NCI-H345 (cell line): Measurements from ENCODE around the gene DENND2C.
A peak's percentile ranks its signal among the peaks of the same experiment; 100 is the strongest.

Source experiments
- DNase-seq: peaks from one replicate; lab custom pipeline; 2025; lab: John Stamatoyannopoulos, UW

The DENND2C gene

GRCh38 chr1:114676115-114676514, 6.3 kb upstream of the DENND2C start:
- no peak for DNase-seq

GRCh38 chr1:114671939-114672275, 2.1 kb upstream of the DENND2C start:
- DNase-seq, result no peak

GRCh38 chr1:114671011-114671938, 1.4 kb upstream of the DENND2C start:
- no peak for DNase-seq

DNA sequence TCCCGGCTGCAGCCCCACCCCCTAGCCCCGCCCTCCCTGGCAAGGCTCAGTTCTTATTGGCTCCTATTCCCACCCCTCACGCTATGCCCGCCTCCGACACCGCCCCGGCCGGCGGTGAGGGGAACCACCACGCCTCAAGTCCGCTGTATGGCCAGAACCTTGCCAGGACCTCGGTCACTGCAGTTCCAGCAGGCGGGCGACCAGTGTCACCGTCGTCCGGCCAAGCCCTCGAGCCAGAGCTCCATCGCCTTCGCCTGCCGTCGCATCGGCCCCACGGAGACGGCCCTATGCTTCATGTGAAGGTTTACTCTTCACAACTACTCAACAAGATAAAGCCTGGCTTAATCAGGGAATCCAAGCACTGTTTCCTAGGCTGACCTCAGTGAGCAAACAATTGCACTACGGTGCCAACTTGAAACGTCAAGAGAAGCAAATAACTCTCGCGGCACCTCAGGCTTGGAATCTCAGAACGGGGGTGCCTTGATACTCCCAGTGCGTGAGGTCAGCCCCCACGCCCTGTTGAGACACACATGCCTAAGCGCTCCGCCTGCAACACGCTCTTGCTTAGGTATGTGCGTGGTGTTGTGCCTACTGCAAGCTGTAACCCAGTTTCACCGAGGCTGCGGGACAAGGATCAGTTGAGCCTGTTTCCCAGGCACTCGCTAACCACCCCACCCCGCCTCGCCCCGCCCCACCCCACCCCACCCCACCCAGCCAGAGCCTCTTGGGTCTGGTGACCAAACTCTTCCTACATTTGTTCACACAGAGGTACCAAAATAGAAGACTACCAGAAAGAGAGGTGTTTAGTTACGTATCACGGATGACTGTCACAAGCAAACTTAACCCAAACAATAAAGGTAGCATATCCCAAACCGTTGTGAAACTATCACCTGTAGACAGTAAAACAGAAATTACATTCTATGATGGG, 498 bp upstream of the DENND2C start:
- peak; percentile 84 for DNase-seq

- no peak for DNase-seq
Measured at GRCh38 chr1:114668784-114669561, 876 bp downstream of the DENND2C start.

- DNase-seq, result no peak
Measured at GRCh38 chr1:114668373-114668772, 1.5 kb downstream of the DENND2C start.

DNA sequence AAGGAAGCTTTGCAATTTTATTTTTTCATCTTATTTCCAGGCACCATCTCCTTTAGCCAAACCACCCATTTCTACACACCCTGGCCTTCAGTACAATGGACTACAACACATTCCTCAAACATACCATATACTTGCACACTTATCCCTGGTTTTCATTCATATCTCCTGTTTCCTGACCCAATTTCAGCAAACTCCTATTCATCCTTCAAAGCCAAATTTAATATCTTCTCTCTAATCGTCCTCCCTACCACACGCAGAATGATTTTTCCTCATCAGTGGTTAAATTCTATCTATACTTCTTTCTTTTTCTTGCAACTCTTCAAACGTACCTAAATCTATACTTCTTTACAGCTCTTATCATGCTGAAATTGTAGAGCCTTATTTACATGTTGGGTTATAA, 2.9 kb downstream of the DENND2C start:
- no peak for DNase-seq

GRCh38 chr1:114660238-114660637, 9.6 kb downstream of the DENND2C start:
- DNase-seq, result no peak

DNA sequence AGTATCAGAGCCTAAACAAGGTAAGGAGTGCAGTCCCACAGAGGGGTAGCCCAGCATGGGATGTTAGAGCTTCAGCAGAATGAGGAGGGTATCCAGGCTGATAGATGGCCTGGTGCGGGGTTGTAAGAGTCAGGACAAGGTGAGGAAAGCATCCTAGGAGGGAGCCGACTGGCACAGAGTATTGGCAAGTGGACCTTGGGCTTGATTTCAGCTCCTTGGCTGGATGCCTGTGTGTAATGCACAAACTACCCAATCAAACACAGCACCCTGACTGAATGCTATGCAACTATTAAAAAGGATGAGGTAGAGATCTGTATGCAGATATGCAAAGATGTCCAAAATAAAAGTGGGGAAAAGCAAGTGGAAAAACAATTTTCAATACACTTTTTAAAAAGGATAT, 18.0 kb downstream of the DENND2C start:
- DNase-seq, result no peak

- no peak for DNase-seq
Measured at GRCh38 chr1:114648503-114648902, 21.3 kb downstream of the DENND2C start.

DNA sequence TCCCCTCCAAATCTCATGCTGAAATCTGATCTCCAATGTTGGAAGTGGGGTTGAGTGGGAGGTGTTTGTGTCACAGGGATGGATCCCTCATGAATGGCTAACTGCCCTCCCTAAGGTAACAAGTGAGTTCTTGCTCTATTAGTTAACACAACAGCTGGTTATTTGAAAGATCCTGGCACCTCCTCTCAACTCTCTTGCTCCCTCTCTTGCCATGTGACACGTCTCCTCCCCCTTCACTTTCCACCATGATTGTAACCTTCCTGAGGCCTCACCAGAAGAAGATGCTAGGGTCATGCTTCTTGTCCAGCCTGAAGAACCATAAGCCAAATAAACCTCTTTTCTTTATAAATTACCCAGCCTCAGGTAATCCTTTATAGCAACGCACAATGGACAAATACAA, 28.5 kb downstream of the DENND2C start:
- DNase-seq, result no peak

DNA sequence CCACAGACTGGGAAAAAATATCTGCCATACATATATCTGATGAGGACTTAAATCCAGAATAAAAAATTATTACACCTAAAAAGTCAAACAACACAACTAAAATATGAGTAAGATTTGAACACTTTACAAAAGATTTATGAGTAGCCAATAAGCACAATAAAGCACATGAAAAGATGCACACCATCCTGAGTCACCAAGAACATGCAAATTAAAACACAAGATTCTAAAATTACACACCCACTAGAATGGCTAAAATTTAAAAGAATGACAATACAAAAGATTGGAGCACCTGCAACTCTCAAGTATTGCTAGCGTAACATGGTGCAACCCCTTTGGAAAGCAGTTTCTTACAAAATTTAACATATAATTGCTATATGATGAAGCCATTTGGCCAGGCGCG, 30.9 kb downstream of the DENND2C start:
- DNase-seq, result no peak

- DNase-seq, result no peak
Measured at GRCh38 chr1:114632427-114632826, 37.4 kb downstream of the DENND2C start.

GRCh38 chr1:114627107-114627506, 42.7 kb downstream of the DENND2C start:
- DNase-seq, result no peak

DNA sequence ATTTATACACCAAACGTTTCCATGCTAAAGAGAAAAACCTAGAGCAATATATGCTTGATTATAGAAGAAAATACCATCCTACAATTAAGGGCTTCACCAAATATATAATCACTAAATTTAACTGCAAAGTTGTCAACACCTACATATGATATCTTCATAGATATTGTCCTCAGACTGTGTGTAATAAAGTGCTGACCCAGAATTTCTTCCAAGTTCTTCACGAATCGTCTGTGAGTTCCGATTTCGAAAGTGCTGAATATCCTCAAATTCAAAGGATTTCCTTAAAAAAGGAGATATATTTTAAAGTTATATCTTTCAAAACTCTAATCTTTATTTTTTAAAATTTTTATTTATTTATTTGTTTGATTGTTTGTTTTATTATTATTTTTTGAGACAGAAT, 46.5 kb downstream of the DENND2C start:
- no peak for DNase-seq

DNA sequence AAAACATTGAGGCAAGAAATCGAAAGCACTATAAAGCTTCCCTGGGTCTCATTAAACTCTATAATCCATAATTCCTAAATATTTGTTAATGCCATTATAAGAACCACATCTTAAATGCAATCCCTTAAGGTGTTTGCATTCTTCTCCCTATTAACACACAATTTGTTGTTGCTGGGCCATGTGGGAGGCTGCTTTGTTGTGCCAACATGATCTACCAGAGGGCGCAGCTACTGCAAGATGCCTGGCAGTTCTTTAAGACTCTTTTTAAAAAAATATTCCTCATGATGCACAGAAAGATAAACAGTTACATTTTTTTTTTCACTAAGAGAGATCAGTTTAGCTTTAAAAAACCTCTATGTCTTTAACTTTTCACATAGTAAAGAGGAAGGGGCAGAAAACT, 49.4 kb downstream of the DENND2C start:
- DNase-seq, result no peak

GRCh38 chr1:114618606-114619005, 51.2 kb downstream of the DENND2C start:
- no peak for DNase-seq

DNA sequence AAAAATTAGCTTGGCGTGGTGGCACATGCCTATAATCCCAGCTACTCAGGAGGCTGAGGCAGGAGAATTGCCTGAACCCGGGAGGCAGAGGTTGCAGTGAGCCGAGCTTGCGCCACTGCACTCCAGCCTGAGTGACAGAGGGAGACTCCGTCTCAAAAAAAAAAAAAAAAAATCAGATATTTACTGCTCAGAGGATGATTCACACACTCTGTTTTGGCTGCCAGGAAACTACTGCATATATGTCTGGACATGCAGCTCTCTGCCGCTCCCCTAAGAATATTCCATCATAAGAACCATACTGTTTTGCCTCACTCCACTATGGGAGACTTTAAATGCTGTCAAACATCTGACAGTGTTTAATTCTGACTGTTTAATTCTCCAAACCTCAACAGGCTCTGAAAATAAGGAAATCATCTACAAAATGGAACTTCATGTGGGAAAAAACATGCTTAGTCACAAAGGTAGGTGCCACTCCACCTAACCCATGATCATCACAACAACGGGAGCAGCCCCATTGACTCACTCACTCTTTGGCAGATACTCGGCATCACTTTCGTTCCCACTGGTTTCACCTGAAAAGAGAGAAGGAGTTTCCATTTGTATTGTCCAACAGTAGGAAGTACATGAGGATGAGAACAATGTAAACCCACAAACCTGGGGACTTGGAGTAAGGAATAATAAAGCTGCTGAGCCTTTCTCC, 59.2 kb downstream of the DENND2C start:
- DNase-seq, result peak; percentile 4

GRCh38 chr1:114609826-114610225, 60.0 kb downstream of the DENND2C start:
- DNase-seq, result no peak

DNA sequence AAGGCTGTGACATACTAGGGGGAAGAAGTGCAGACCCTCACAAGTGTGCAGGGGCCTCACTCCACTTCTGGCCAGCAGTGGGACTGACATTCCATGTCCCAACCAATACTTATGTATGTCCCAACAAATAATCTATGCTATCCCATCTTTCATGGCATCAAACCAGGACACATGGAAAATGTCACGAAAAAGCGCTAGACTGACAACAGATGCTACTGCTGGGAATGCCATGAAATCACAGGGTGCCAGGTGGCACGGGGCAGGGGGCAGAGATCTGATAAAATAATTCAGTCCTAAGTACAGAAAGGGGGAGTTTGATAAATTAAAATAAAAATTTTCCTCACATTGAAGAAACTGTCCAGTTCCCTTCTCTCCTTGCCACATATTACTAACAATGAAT, 60.8 kb downstream of the DENND2C start:
- DNase-seq, result no peak

DNA sequence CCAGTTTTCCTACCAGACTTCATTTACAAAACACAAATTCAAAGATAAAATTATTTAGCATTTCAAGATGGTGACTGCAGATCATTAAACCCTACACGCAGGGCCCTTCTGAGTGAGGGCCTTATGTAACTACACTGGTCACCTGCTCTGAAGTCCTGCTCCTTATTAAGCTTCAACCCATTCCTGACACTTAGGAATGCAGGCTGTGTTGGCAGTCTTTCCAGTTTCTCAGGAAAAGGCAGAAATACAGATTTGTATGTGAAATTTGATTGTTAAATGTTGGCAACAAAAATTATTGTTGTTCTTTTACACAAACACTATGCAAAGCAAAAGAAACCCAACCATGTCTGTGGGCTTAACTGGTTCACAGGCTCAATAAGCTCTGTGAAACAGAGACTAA, 62.6 kb downstream of the DENND2C start:
- no peak for DNase-seq

GRCh38 chr1:114597949-114598348, 71.9 kb downstream of the DENND2C start:
- DNase-seq, result no peak
